Pancreas (tissue), 10 donors: Measurements from ENCODE around the gene OPN4. TPM values are rescaled to one million over a fixed set of nuclear protein-coding genes. Genes with fewer than 3 reads are reported as not detected.

ENCODE experiments used
- ATAC-seq, 4 donors: fragments of 200-7000 bp; cut with Tn5 transposase; one replicate each; pipeline versions ENCODE4 v1.8.0 to v1.9.1; 2020; ENCODE audit warnings: mild to moderate bottlenecking in 4 of 4, moderate library complexity in 4 of 4
- DNase-seq, 6 donors: peaks; one replicate each; pipeline ENCODE4 v3.0.0-alpha.2; 2020
- FAIRE-seq: peaks from 2 replicates; lab custom pipeline; 2012; peaks lifted over from hg19 to GRCh38; lab: Jason Lieb, UNC
- H3K27ac ChIP-seq, 4 donors: fragments of 200-600 bp; sonication (generic); 1 replicate in 3 of 4; 2 replicates in 1 of 4; pipeline versions ENCODE4 v1.5.0 to v1.8.0; 2020
- H3K27me3 ChIP-seq, 4 donors: fragments of 200-600 bp; one replicate each; pipeline ENCODE4 v1.8.0; 2021
- H3K36me3 ChIP-seq, 3 donors: fragments of 200-600 bp; sonication (generic) in 1 of 3; one replicate each; pipeline versions ENCODE4 v1.5.0 to v1.8.0; 2020 to 2021
- H3K4me1 ChIP-seq, 3 donors: fragments of 200-600 bp; one replicate each; pipeline ENCODE4 v1.8.0; 2021
- H3K4me3 ChIP-seq, 4 donors: fragments of 200-600 bp; sonication (generic) in 2 of 4; one replicate each; pipeline versions ENCODE4 v1.5.0 to v1.8.0; 2020 to 2021
- H3K9me3 ChIP-seq, 4 donors: fragments of 200-600 bp; one replicate each; pipeline ENCODE4 v1.8.0; 2021
- WGBS, 2 donors: extraction: QIAGEN DNeasy Blood & Tissue Kit; methylation state at CpG; one replicate each; pipeline ENCODE4 v1.1.7; 2013; 5-methylcytosine and 5-hydroxymethylcytosine counted together
- intact Hi-C, 3 donors: fragments of 100-400 bp; cut with DNase I; formaldehyde crosslinking; loops; one replicate each; pipeline versions ENCODE4 v1.11.1 to v1.14.2; 2022
- polyA plus RNA-seq, 2 donors: library from polyadenylated mRNA; stranded (reverse); fragments of 200-250 nt; gene quantifications; one replicate each; pipeline ENCODE4 v1.2.3, GENCODE V29; 2013
- total RNA-seq, 6 donors: library from RNA; stranded (reverse); fragmentation: NEBNext Ultra II Directional in 4 of 6; extraction: Animal tissue kit (Norgen Biotek cat#: 25700) in 4 of 6; gene quantifications; one replicate each; pipeline versions ENCODE4 v1.2.1 to v1.2.4, GENCODE V29; 2021 to 2023
- TF ChIP-seq, protein P1 (sequence below), 4 donors: fragments of 200-600 bp; sonication (generic) in 3 of 4; IDR thresholded peaks; one replicate each; pipeline versions ENCODE4 v1.5.0 to v1.8.0; 2021; ENCODE audit warnings: antibody characterized with exemption in 4 of 4
- donor health status: healthy with polysubstance abuse.
- donor health status: DM: no; HTN: no; CAD: no; lungs with moderate emphysema.
- donor health status: DM: no; HTN: no; CAD: no.
- donor health status: control.
- donor health status: control.
- donor health status: Bipolar disorder and iron deficiency.
- donor health status: DM: yes; HTN: yes; CAD: no.
- donor health status: DM: no; HTN: no; CAD: no.
- donor health status: DM: no; HTN: no; CAD: no.
- donor health status: DM: yes; HTN: yes; CAD: no.

Gene OPN4
- total and polyA plus RNA-seq, 8 donors, result not detected

- TF ChIP-seq, protein P1, sequence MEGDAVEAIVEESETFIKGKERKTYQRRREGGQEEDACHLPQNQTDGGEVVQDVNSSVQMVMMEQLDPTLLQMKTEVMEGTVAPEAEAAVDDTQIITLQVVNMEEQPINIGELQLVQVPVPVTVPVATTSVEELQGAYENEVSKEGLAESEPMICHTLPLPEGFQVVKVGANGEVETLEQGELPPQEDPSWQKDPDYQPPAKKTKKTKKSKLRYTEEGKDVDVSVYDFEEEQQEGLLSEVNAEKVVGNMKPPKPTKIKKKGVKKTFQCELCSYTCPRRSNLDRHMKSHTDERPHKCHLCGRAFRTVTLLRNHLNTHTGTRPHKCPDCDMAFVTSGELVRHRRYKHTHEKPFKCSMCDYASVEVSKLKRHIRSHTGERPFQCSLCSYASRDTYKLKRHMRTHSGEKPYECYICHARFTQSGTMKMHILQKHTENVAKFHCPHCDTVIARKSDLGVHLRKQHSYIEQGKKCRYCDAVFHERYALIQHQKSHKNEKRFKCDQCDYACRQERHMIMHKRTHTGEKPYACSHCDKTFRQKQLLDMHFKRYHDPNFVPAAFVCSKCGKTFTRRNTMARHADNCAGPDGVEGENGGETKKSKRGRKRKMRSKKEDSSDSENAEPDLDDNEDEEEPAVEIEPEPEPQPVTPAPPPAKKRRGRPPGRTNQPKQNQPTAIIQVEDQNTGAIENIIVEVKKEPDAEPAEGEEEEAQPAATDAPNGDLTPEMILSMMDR (IDR thresholded peaks at IDR 0.05), result no peak
- H3K36me3 ChIP-seq, result no peaks in the 10 kb centered on the region
- H3K27me3 ChIP-seq, result no peaks in the 10 kb centered on the region
- intact Hi-C loops, result no loop called here
- no peak overlapping the region for H3K27ac ChIP-seq
- WGBS, 2 donors, result 62 to 66% methylated on average over 14 of the region's 14 CpGs
- FAIRE-seq (no peak), DNase-seq (peak in 2 of 6 donors; percentile 35 to 53), ATAC-seq (peak in 3 of 4 donors; percentile 17 to 66 (median 24))
- H3K4me3 ChIP-seq, result no peak overlapping the region
- no peaks in the 10 kb centered on the region for H3K9me3 ChIP-seq
- no peaks in the 10 kb centered on the region for H3K4me1 ChIP-seq
Measured at GRCh38 chr10:86681047-86681446, 26.7 kb downstream of the OPN4 start.

DNA sequence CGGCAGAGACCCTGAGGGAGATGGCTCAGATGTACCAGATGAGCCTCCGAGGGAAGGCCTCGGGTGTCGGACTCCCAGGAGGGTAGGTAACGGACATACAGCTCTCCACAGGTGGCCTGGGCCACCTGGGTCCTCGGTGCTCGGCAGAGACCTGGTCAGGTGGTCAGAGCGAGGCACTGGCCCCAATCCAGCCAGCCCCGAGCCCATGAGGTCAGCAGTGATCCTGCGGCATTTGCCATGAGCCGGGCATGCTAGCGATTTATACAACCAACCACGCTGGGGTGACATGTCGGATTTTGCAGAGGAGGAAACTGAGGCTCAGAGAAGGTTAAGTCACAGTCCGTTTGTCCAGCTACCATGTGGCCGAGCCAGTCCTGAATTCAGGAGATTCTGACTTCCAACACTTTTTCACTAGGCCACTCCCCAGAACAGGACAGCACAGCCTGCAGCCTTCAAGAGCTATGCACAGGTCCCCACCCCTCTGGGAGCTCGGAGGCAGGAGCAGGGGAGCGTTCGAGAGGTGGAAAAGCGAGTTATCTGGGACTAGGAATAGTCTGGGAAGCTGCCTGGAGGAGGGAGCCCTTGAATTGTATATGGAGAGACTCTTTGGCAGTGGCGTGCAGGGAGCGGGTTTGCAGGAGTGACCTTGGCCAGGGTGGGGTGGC, 27.5 kb downstream of the OPN4 start:
- Histone ChIP-seq H3K36me3 (no peaks in the 10 kb centered on the region), H3K4me3 (no peak overlapping the region), H3K27ac (no peak overlapping the region), H3K4me1 (no peaks in the 10 kb centered on the region), H3K9me3 (no peaks in the 10 kb centered on the region), H3K27me3 (no peaks in the 10 kb centered on the region)
- intact Hi-C loops, result no loop called here
- DNase-seq (no peak), FAIRE-seq (no peak), ATAC-seq (no peak)
- 91% methylated on average over 22 of the region's 22 CpGs for WGBS, 2 donors
- TF ChIP-seq, protein P1 (IDR thresholded peaks at IDR 0.05), result no peak

GRCh38 chr10:86682675-86683074, 28.3 kb downstream of the OPN4 start:
- no peak for FAIRE-seq
- TF ChIP-seq, protein P1 (IDR thresholded peaks at IDR 0.05), result no peak

DNA sequence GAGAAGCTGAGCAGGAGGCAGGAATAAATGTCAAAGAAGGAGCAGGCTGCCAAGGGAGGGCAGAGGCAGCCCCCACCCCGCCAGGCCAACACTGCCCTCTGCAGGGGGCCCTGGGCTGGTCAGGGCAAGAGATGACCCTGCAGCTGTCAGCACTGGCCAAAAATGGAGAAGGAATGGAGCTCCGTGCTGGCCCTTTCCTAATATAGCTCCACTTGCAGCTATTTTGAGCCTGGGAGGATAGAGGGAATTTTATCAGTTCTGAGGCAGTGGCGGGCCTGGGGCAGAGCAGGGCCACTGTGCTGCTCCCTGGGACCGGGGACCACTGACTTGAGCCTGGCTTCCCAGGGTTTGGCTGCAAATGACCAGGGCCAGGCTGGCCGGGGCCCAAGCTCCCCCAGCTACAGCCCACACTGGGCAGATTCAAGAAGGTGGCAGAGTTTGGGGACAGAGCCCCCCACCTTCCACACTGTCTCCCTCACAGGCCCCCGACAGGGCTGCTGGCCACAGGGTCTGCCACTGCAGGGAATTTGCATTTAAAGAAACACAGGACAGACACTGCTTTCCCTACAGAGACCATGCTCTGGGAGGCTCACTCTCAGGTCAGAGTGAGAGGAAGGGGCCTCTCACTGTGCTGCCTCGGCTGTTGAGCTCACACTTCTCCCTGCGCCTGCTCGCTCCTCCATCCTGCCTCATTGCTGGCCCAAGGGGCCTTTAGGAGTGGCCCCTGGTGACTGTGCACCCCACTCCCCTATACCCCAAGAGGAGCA, 30.2 kb downstream of the OPN4 start:
- TF ChIP-seq, protein P1 (IDR thresholded peaks at IDR 0.05), result no peak
- DNase-seq, result no peak
- 61 to 71% methylated on average over 9 of the region's 9 CpGs for WGBS, 2 donors
- H3K36me3 ChIP-seq, result no peaks in the 10 kb centered on the region
- no peak overlapping the region for H3K27ac ChIP-seq
- H3K9me3 ChIP-seq, result no peaks in the 10 kb centered on the region
- intact Hi-C loops, result loop anchor here in 1 of 3 donors (5.0 kb wide), 1 partner anchor 218 kb away; no protein-coding TSS in a partner anchor
- no peak overlapping the region for H3K4me3 ChIP-seq
- no peaks in the 10 kb centered on the region for H3K4me1 ChIP-seq
- peak in 1 of 4 donors; percentile 22 for ATAC-seq
- no peaks in the 10 kb centered on the region for H3K27me3 ChIP-seq
- FAIRE-seq, result no peak

More at GRCh38 chr10:86682675-86683074, 28.3 kb downstream of the OPN4 start:
- H3K9me3 ChIP-seq, result no peaks in the 10 kb centered on the region
- H3K27ac ChIP-seq, result no peak overlapping the region
- WGBS, 2 donors, result 87 to 93% methylated on average over 2 of the region's 2 CpGs
- no peaks in the 10 kb centered on the region for H3K27me3 ChIP-seq
- intact Hi-C loops, result no loop called here
- no peaks in the 10 kb centered on the region for H3K36me3 ChIP-seq
- DNase-seq (no peak), ATAC-seq (no peak)
- H3K4me3 ChIP-seq, result no peak overlapping the region
- no peaks in the 10 kb centered on the region for H3K4me1 ChIP-seq
